Caki2 (cell line): ENCODE results near the gene GLTPD2. TPM values are rescaled to one million over a fixed set of nuclear protein-coding genes. Genes with fewer than 3 reads are reported as not detected.

Experiments used
- DNase-seq: peaks from one replicate; pipeline ENCODE4 v3.0.0-alpha.2; 2015; ENCODE audit warnings: low read depth
- in situ Hi-C: cut with HindIII; loops from 2 replicates; pipeline ENCODE4 v1.10.0; 2016; ENCODE audit warnings: low sequenced_read_pairs, low pct_unique_long_range_greater_than_20kb, mixed read lengths
- total RNA-seq: library from RNA; depleted of rRNA; stranded (reverse); fragments of >200 nt; shearing (Covaris generic); gene quantifications from 2 replicates; pipeline ENCODE4 v1.2.3, GENCODE V29; 2014; ENCODE audit warnings: low replicate concordance; rRNA removed

The GLTPD2 gene
- not detected in 2 replicates for total RNA-seq

GRCh38 chr17:4788807-4789700 is at the start of gene GLTPD2:
Gene GLTPD2, plus strand, starts transcription at chr17:4788964. Its CDS starts 48 bp downstream, at chr17:4789012.
- in situ Hi-C loops = no loop called here
- no peak for DNase-seq

- DNase-seq = no peak
- in situ Hi-C loops = no loop called here
Measured at GRCh38 chr17:4739122-4740024, 49.4 kb upstream of the GLTPD2 start, which contains the start of the genes CXCL16 and ZMYND15. Gene CXCL16, minus strand, starts transcription at chr17:4739928. Its CDS starts 589 bp downstream, at chr17:4739339. Gene ZMYND15, plus strand, starts transcription at chr17:4739833. Its CDS starts 716 bp downstream, at chr17:4740549.

GRCh38 chr17:4740025-4740351 is 48.8 kb upstream of the GLTPD2 start:
- no peak for DNase-seq
- in situ Hi-C loops = no loop called here

GRCh38 chr17:4740584-4740983 is 48.2 kb upstream of the GLTPD2 start:
- no peak for DNase-seq
- in situ Hi-C loops = no loop called here

- no peak for DNase-seq
- in situ Hi-C loops = no loop called here
Measured at GRCh38 chr17:4741544-4741943, 47.2 kb upstream of the GLTPD2 start.

GRCh38 chr17:4742133-4742532 is 46.6 kb upstream of the GLTPD2 start:
- in situ Hi-C loops = no loop called here
- DNase-seq = no peak

GRCh38 chr17:4742629-4743028 is 46.1 kb upstream of the GLTPD2 start:
- in situ Hi-C loops = no loop called here
- no peak for DNase-seq

GRCh38 chr17:4743216-4743615 is 45.5 kb upstream of the GLTPD2 start:
- DNase-seq = no peak

GRCh38 chr17:4743898-4744297 is 44.9 kb upstream of the GLTPD2 start:
- in situ Hi-C loops = no loop called here
- DNase-seq = no peak

More at GRCh38 chr17:4743216-4743615, 45.5 kb upstream of the GLTPD2 start:
- in situ Hi-C loops = no loop called here

GRCh38 chr17:4744999-4745969 is 43.5 kb upstream of the GLTPD2 start:
- in situ Hi-C loops = no loop called here

GRCh38 chr17:4747847-4748246 is 40.9 kb upstream of the GLTPD2 start:
- in situ Hi-C loops = no loop called here
- no peak for DNase-seq

More at GRCh38 chr17:4744999-4745969, 43.5 kb upstream of the GLTPD2 start:
- no peak for DNase-seq

- no peak for DNase-seq
- in situ Hi-C loops = no loop called here
Measured at GRCh38 chr17:4748686-4749085, 40.1 kb upstream of the GLTPD2 start.

GRCh38 chr17:4750606-4751005 is 38.2 kb upstream of the GLTPD2 start:
- in situ Hi-C loops = no loop called here
- no peak for DNase-seq

- in situ Hi-C loops = no loop called here
- no peak for DNase-seq
Measured at GRCh38 chr17:4751932-4752331, 36.8 kb upstream of the GLTPD2 start.

- in situ Hi-C loops = no loop called here
- no peak for DNase-seq
Measured at GRCh38 chr17:4753392-4753791, 35.4 kb upstream of the GLTPD2 start.

- in situ Hi-C loops = no loop called here
- DNase-seq = no peak
Measured at GRCh38 chr17:4759776-4760236, 29.0 kb upstream of the GLTPD2 start.

GRCh38 chr17:4764595-4764994 is 24.2 kb upstream of the GLTPD2 start:
- in situ Hi-C loops = no loop called here
- DNase-seq = no peak

- in situ Hi-C loops = no loop called here
- DNase-seq = no peak
Measured at GRCh38 chr17:4766201-4766600, 22.6 kb upstream of the GLTPD2 start.
